ENCODE measurements around the gene MAPKAPK5.
"Not testable (repeated sequence)": the region's sequence is repeated elsewhere in the genome, so short reads cannot be mapped to it uniquely, and the experiment has no call there.

MAPKAPK5 gene, protein sequence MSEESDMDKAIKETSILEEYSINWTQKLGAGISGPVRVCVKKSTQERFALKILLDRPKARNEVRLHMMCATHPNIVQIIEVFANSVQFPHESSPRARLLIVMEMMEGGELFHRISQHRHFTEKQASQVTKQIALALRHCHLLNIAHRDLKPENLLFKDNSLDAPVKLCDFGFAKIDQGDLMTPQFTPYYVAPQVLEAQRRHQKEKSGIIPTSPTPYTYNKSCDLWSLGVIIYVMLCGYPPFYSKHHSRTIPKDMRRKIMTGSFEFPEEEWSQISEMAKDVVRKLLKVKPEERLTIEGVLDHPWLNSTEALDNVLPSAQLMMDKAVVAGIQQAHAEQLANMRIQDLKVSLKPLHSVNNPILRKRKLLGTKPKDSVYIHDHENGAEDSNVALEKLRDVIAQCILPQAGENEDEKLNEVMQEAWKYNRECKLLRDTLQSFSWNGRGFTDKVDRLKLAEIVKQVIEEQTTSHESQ

GRCh38 chr12:111841750-111842555, at the start of gene MAPKAPK5:
TSS of gene MAPKAPK5 (plus strand) at chr12:111842228. CDS start at chr12:111842734, 506 bp downstream.
- DNase-seq (ENCODE audit: low read depth): peak; percentile 96

DNA sequence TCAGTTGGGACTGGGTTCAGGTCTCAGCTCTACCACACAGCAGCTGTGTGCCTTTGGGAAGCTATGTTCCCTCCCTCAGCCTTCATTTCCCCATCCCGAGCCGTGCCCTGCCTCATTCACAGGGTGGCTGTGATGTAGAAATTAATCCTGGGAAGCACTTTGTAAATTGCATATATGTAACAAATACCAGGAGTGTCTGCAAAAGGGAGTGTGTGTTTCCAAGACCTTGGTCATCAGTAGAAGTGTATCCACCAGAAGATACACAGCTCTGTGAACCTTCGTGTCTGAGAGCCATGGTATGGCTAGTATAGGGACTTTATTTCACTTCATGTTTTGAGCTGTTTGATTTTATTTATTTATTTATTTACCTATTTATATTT, 49.2 kb upstream of the MAPKAPK5 start:
- DNase-seq (ENCODE audit: low read depth): no peak

DNA sequence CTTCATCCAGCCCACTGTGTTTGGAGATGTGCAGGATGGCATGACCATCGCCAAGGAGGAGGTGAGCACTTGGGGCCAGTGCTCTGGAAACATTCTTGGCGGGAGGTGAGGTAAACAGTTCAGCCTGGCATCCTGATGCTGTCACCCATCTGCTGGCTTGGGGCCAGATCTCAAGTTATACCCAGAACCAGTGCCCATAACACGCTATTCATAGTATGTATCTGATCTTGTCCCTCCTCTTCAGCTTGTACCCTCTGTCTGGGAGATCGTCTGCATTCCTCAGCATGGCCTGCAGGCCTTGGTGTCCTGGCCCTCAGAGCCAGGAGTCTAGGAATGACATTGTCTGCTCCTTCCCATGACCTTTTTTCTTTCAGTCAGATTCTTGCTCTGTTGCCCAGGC, 43.8 kb upstream of the MAPKAPK5 start:
- DNase-seq (ENCODE audit: low read depth): no peak

DNA sequence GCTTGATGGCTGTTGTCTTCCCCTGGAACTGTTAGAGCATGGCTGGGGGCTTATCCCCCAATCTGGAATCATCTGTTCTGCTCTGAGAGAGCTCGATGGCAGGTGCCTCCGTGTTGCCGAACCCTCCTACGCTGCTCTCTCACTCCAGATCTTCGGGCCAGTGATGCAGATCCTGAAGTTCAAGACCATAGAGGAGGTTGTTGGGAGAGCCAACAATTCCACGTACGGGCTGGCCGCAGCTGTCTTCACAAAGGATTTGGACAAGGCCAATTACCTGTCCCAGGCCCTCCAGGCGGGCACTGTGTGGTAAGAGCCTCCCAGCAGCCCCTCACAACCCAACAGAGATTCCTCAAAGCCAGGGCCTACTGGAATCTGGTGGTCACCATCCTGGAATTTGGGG, 42.3 kb upstream of the MAPKAPK5 start:
- DNase-seq (ENCODE audit: low read depth): no peak

DNA sequence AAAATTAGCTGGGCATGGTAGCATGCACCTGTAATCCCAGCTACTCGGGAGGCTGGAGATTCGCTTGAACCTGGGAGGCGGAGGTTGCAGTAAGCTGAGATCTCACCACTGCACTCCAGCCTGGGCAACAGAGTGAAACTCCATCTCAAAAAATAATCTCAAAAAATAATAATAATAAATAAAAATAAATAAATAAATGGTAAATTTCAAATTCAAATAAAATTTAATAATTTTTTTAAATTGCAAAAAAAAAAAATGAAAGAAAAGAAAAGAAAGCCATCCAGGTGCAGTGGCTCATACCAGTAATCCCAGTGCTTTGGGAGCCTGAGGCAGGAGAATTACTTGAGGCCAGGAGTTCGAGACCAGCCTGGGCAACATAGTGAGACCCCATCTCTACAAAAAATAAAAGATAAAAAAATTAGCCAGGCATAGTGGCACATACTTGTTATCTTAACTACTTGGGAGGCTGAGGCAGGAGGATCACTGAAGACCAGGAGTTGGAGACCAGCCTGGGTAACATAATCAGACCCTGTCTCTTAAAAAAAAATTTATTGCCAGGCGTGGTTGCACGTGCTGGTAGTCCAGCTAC, 38.9 kb upstream of the MAPKAPK5 start:
- DNase-seq (ENCODE audit: low read depth): no peak

- DNase-seq (ENCODE audit: low read depth): no peak
These were observed 38.2 kb upstream of the MAPKAPK5 start for GRCh38 chr12:111803851-111804250.

- no peak for DNase-seq (ENCODE audit: low read depth)
These were observed 35.7 kb upstream of the MAPKAPK5 start for GRCh38 chr12:111806304-111806703.

GRCh38 chr12:111807232-111807631, 34.8 kb upstream of the MAPKAPK5 start:
- no peak for DNase-seq (ENCODE audit: low read depth)

DNA sequence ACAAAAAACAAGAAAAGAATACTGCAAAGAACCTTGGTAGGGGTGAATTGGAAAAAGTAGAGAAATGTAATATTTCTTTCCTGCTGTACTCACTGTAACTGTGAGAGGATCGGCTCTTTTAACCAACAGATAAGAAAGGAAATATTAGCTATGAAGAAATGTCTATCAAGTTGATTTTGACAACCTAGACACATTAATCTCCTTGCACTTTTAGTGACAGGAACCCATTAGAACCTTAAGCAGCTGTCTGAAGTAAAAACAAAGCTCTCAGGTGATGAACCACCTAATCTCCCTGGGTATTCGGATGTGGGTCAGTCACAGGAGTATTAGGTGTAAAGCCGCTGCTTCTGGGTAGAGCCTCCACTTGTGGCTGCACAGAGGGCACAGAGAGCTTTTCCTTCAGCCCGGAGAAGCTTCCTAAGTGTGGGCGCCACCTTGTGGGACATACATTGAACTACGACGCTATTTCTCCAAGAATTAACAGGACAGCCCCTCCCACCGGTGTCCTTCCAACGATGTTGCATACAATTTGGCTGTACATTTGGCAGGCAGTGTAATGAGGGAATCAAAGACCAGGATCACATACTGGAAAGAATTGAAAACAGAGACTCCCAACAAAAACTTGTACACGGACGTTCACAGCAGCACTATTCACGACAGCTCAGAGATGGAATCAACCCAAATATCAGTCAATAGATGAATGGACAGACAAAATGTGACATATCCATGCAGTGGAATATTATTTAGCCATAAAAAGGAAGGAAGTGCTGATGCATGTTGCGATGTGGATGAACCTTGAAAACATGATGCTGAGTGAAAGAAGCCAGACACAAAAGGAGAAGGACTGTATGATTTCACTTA, 28.9 kb upstream of the MAPKAPK5 start:
- peak; percentile 42 for DNase-seq (ENCODE audit: low read depth)

GRCh38 chr12:111816065-111816615, 25.9 kb upstream of the MAPKAPK5 start:
- no peak for DNase-seq (ENCODE audit: low read depth)

GRCh38 chr12:111816898-111817297, 25.1 kb upstream of the MAPKAPK5 start:
- not testable (repeated sequence) for DNase-seq (ENCODE audit: low read depth)

GRCh38 chr12:111818340-111818739, 23.7 kb upstream of the MAPKAPK5 start:
- DNase-seq (ENCODE audit: low read depth): no peak

GRCh38 chr12:111819191-111820158, 22.6 kb upstream of the MAPKAPK5 start:
- DNase-seq (ENCODE audit: low read depth): no peak

DNA sequence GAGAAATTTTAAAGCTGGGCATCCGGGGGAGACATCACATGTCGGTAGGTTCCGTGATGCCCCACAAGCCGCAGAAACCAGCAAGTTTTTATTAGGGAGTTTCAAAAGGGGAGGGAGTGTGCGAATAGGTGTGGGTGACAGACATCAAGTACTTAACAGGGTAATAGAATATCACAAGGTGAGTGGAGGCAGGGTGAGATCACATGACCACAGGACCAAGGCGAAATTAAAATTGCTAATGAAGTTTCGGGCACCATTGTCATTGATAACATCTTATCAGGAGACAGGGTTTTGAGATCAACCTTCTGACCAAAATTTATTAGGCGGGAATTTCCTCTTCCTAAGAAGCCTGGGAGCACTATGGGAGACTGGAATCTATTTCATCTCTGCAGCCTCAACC, 21.2 kb upstream of the MAPKAPK5 start:
- not testable (repeated sequence) for DNase-seq (ENCODE audit: low read depth)

DNA sequence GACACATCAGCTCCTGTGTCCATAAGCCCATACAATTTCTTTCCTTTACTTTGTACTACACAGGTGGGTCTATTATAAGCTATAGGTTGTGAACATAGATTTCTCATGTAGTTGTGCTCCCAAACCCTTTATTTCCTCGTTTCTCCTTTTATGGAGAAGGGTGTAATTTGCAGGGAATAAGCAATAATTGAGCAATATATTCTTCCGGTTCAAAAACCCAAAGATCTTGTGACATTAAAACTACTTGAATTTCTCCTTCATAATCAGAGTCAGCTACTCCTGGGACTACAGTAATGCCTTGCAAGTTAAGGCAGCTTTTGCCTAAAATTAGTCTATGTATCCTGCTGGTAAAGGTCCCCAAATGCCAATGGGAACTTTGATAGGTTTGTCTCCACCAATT, 19.1 kb upstream of the MAPKAPK5 start:
- DNase-seq (ENCODE audit: low read depth): no peak

- no peak for DNase-seq (ENCODE audit: low read depth)
These were observed 18.1 kb upstream of the MAPKAPK5 start for GRCh38 chr12:111823891-111824290.

GRCh38 chr12:111824312-111824711, 17.7 kb upstream of the MAPKAPK5 start:
- not testable (repeated sequence) for DNase-seq (ENCODE audit: low read depth)

DNA sequence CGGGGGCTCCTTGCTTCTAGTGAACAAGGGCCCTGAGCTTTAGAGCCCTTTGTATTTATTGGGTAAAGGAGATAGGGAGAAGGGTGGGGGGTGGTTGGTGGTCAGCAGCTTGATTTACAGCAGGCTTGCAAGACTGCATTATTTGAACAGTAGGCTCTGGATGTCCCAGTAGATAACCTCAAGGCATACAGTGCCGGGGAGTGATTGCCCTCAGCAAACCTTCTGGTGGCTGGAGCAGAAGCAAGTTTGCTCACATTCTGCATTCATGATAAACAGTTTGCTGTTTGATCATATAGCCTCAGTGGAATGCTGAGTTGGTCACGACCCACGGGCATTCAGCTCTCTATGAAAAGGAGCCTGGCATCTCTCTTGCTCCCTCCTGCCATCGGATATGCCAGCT, 16.5 kb upstream of the MAPKAPK5 start:
- no peak for DNase-seq (ENCODE audit: low read depth)

- no peak for DNase-seq (ENCODE audit: low read depth)
These were observed 15.7 kb upstream of the MAPKAPK5 start for GRCh38 chr12:111826316-111826715.

DNA sequence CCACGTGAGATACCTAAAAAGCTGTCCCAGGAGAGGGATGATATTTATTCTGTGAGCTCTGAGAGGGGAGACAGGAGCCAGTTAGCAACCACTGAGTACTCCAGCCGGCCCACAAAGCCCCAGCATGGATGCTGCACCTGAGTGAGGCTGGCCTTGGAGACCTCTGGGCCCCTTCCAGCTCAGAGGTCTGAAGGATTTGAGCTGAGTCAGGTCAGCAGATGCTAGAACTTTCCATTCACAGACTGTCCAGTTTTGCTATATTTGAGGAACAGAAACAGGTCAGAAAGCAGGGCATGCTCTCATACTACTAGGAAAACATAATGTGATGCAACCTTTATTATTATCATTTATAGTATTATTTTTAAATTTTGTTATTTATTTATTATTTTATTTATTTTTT, 15.0 kb upstream of the MAPKAPK5 start:
- DNase-seq (ENCODE audit: low read depth): no peak

Data from activated T-cell treated with anti-CD3 and anti-CD28 coated beads for 48 hours (primary cell).